Activated CD4-positive, alpha-beta T cell treated with anti-CD3 and anti-CD28 coated beads for 24 hours (primary cell): ENCODE results near the gene MME.

Source experiments
- DNase-seq, 2 donors: peaks; one replicate each; pipeline ENCODE4 v3.0.0-alpha.2; 2020; ENCODE audit warnings: low read depth in 2 of 2

The MME gene

DNA sequence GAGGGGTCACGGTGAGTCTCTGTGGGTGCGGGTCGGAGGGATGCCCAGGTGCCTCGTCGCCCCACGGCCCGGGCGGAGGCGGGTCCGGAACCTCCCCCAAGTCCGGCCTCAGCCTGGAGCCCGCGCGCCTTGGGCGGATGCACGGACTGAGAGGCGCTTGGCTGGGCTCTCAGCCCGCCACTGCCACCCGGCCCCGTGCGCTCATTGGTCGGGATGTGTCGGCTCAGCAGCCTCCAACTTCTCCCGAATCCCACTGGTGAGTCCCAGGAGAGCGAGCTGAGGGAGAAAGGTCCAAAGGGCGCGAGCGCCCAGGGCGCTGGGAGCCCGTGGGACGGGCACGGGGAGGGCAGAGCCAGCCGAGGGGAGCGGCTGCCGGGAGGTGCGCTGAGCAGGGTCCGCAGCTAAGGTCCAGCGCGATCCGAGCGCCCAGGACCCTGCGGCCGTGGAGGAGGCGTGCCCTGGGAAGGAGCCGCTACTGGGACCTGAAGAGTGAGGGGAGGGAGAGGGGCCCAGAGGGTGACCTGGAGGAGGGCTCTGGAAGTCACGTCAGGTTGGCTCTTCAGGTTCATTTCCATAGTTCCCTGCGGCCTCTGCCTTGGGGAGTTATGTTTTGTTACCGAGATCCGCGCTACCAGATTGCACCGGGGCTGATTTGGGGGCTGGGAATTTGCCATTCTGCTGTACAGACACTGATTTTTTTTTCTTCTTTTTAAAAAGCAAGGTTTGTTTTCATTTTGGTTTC lies at the start of gene MME:
MME (plus strand) TSS at position 574 of the 742 bp plus-strand sequence. CDS start 3,849 bp downstream, outside the sequence.
- DNase-seq: no peak

- no peak for DNase-seq
These were observed 48.9 kb upstream of the MME start for GRCh38 chr3:155031186-155031585.

- DNase-seq: no peak
These were observed 47.2 kb upstream of the MME start for GRCh38 chr3:155032918-155033317.

GRCh38 chr3:155034786-155035185 lies 45.3 kb upstream of the MME start:
- DNase-seq: no peak

- no peak for DNase-seq
These were observed 44.6 kb upstream of the MME start for GRCh38 chr3:155035553-155035952.

DNA sequence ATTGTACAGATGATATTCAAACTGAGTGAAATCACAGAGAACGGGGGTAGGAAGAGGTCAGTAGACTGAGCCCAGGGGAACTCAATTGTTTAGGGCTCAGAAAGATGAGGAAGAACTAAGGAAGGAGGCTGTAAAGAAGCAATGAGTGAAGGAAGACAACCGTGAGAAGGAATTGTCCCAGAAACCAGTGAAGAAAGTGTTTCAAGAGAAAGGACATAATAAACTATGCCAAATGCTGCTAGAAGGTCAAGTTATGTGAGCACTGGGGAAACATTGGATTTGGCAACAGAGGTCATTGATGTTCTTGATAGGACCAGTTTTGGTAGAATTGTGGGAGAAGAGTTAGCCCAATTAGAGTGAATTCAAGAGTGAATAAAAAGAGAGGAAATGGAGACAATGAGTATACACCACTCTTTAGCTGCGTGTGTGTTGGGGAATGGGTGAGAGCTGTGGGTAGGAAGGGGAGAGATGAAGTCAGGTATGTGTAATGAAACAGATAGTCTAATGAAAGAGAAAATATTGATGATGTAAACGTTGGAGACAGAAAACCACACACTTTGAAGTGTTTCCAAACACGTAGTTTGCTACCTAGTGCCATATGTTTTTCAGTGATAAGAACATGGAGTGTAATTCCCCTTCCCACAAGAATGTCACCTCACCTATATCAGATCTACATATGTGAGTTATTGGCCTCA lies 42.5 kb upstream of the MME start:
- no peak for DNase-seq

DNA sequence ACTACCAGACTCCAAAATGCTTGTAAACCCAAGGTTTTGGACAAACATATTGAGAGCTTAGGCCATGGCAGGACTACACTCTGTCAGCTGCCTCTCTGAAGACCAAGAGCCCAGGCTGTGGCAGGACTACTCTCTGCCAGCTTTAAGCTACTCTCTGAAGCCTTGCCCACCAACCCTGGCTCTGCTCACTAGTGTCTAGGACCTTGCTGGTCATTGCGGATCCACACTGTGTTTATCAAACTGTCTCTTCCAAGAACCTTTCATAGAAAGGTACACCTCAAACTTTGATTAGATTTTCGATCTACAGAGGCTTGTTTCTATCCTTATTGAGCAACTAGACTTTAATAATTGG lies 41.9 kb upstream of the MME start:
- no peak for DNase-seq

DNA sequence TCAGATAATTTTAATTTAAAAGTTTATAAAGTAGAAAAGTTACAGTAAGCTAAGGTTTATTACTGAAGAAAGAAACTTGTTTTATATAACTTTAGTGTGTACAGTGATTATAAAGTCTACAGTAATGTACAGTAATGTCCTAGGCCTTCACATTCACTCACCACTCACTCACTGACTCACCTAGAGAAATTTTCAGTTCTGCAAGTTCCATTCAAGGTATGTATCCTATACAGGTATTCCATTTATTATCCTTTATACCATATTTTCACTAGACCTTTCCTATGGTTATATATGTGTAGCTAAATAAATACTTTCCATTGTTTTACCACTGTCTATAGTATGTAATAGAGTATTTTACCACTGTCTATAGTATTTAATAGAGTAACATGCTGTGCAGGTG lies 33.2 kb upstream of the MME start:
- no peak for DNase-seq

DNA sequence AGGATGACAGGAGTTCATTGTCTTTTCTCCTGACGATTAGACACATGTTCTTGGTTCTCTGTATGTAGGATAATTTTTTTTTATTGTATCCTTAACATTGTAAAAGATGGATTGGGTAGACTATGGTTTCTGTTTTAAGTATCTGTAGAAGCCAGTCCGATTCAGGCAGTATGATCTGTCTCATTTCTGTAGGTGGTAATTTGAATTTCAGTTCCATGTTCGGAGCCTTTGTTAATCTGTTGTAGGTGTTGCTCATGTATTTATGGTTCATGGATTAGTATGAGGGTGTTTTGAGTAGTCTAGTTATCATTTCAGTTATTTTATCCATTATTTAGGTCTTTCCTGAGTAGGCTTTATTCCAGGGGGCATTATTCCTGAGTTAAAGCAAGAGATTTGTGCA lies 32.4 kb upstream of the MME start:
- DNase-seq: no peak

DNA sequence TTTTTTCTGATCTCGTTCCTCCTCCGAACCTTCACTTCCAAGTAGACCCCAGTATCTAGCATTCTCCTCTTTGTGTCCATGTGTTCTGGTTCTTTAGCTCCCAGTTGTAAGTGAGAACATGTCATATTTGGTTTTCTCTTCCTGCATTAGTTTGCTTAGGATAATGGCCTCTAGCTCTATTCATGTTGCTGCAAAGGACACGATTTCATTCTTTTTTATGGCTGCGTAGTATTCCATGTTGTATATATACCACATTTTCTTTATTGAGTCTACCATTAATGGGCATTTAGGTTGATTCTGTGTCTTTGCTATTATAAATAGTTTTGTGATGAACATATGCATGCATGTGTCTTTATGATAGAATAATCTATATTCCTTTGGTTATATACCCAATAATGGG lies 30.2 kb upstream of the MME start:
- DNase-seq: no peak

GRCh38 chr3:155052470-155052869 lies 27.6 kb upstream of the MME start:
- no peak for DNase-seq

DNA sequence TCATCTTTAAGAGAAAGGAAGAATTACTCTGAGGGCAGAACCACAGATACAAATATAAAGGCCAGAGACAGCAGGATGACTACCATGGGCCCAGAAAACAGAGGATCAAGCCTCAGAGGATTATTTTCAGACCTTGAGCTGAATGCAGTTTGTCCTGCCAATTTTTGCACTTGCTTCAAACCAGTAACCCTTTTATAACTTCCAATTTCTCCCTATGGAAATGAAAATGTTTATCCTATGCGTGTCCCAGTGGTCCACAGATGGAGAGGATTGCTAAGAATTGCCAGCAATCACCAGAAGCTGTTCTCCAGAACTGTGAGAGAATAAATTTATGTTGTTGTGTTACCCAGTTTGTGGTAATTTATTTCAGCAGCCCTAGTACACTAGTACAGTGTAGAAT lies 26.4 kb upstream of the MME start:
- no peak for DNase-seq

- DNase-seq: no peak
These were observed 15.2 kb upstream of the MME start for GRCh38 chr3:155064920-155065319.

GRCh38 chr3:155065537-155065936 lies 14.6 kb upstream of the MME start:
- no peak for DNase-seq

DNA sequence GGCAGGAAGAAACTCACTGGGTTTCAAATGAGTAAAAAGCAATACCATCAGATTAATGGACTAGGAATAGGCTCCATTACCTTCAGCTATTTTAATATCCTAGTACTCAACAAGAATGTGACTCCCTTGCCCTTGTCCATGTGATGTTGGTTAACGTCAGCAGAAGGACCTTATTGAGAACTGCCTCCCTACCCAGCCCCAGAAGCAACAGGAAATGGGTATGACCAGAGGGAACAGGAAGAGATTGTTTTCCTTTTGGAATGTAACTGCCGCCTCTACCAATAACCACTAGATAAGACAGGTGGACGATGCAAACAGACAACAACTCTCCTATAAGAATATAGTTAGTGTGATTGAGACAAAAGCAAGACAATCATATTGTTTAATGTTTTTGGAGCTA lies 10.4 kb upstream of the MME start:
- DNase-seq: no peak

GRCh38 chr3:155070316-155070715 lies 9.8 kb upstream of the MME start:
- DNase-seq: no peak

DNA sequence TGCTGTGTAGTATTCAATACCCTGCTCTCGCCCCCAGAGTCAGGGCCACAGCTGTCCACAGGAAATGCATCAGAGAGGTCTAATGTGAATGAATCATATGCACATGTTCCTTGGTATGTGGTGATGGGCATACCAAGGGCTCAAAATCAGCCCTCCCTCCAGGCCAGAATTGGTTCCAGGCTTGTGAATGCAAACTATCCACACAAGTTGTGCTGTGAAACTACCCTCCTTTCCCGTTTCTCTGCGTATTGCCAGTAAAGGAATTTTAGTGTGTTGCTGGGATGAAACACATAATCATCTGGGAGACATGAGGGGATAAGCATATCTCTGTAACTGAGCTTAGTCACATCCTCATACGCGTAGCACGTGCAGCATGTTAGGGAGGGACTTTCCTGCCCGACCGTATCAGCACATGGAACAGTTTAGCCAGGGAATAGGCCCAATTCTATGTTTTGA lies 9.2 kb upstream of the MME start:
- no peak for DNase-seq

DNA sequence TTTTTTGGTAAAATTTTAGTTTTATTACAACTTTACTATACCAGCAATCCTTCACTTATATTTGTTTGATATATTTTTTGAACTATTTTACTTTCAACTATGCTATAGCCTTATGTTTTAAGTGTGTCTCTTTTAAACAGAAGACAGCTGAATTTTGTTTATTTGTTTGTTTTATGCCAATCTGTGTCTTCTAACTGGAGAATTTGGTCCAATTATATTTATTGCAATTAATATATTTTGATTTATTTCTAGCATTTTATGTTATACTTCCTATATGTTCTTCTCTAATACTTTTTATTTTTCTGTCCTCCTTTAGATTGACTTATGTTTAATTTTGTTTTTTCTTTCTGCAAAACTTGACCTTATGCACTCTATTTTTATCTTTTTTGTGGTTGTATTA lies 4.9 kb upstream of the MME start:
- no peak for DNase-seq

GRCh38 chr3:155076888-155077287 lies 3.2 kb upstream of the MME start:
- no peak for DNase-seq

DNA sequence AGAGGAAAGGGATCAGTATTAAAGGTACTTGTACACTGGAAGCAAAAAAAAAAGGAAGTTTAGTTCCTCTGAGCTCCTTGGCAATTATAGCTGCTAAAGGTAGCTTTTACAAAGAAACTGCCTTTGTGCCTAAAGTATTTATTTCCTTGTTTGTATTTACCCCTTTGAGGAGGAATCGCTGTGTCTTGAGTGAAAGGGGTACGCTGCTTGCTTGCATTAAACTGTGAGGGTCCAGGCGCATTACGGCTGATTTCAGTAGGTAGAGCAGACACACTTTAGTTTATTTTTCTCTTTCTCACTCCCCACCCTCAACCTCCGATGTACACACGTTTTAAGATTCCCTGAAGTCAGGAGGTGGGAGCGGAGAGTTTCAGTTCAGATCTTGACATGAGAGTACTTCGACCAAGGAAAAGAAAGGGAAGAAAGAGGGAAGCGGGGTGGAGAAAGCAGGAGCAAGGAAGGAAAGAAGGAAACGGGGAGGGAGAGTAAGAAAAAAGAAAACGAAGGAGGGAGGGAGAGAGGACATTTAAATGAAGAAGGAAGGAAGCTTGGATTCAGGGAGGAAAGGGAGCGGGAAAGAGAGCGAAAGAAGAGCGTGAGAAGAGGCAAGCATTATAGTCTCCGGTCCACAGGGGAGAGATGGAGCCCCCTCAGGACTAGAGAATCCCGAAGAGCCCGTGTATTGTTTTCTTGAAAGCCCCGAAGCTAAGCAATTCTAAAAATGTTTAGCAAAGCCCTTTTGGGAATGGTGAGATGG lies 1.2 kb upstream of the MME start:
- DNase-seq: no peak

- no peak for DNase-seq
These were observed 712 bp upstream of the MME start for GRCh38 chr3:155079468-155079745.

- no peak for DNase-seq
These were observed 573 bp downstream of the MME start for GRCh38 chr3:155080692-155081091.

DNA sequence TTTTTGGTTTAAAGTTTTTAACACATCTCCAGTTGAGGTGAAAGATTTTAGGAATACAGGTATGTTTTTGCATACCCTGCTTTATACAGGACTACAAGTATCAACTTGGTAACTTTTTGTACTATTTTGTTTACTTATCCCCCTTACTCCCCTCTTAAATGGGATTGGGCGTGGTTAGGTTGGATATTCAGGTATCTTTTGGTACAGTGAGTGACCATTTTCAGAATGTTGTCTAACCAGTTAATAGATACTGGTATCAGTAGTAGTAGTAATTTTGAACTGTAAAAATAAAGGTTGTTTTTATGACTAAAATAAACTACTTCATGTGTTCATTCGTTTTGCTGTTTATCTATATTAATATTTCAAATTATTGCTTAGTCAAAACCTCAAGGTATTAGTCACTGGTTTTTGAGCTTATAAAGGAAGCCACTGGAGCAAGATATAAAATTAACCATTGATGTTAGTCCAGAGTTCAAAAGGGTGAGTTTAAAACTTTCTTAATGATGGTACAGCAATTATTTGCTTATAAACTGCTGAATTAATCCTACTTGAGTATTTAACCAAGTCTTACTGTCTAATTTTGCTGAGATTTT lies 3.3 kb downstream of the MME start:
- DNase-seq: no peak
